A549 (cell line): ENCODE data around the gene PLEKHA8. TPM values are rescaled to one million over a fixed set of nuclear protein-coding genes. Genes with fewer than 3 reads are reported as not detected.

ENCODE experiments used
- ATAC-seq, 2 experiments: fragments of 200-7000 bp in 1 of 2; fragments of >200 bp in 1 of 2; cut with Nextera tagmentation in 1 of 2; cut with Tn5 transposase in 1 of 2; 3 replicates each; pipeline versions ENCODE4 v1.8.0 to v1.9.1; 2018 to 2020; ENCODE audit warnings: mild to moderate bottlenecking in 1 of 2, moderate library complexity in 1 of 2
- CTCF ChIA-PET: fragments of 300-600 bp; sonication (Branson Sonifier 250); formaldehyde crosslinking; extraction: SDS; loops from one replicate; lab custom pipeline; 2021; ENCODE audit warnings: antibody characterized with exemption, inconsistent platforms; lab: Yijun Ruan, JAX
- POLR2A ChIA-PET: fragments of 350-600 bp; formaldehyde crosslinking; extraction: SDS; loops from one replicate; lab custom pipeline; 2021; ENCODE audit warnings: antibody characterized with exemption, inconsistent platforms; lab: Yijun Ruan, JAX
- DNase-seq, 2 experiments: peaks; one replicate each; pipeline versions ENCODE4 v3.0.0 to v3.0.0-alpha.2; 2011 to 2016; ENCODE audit warnings: low read depth in 1 of 2, low spot score in 1 of 2
- FAIRE-seq: peaks from 2 replicates; lab custom pipeline; 2011; peaks lifted over from hg19 to GRCh38; lab: Jason Lieb, UNC
- H3K27ac ChIP-seq, 2 experiments: fragments of >200 bp; sonication (Bioruptor Twin); formaldehyde crosslinking; 3 replicates each; pipeline ENCODE4 v1.5.1; 2016 to 2017
- H3K4me1 ChIP-seq: fragments of >200 bp; sonication (Bioruptor Twin); formaldehyde crosslinking; 3 replicates; pipeline ENCODE4 v1.6.1; 2016
- H3K4me2 ChIP-seq: fragments of >200 bp; sonication (Bioruptor Twin); formaldehyde crosslinking; 3 replicates; pipeline ENCODE4 v1.6.1; 2016
- H3K4me3 ChIP-seq: fragments of >200 bp; sonication (Bioruptor Twin); formaldehyde crosslinking; 3 replicates; pipeline ENCODE4 v1.5.1; 2016
- H3K9me3 ChIP-seq: fragments of >200 bp; sonication (Bioruptor Twin); formaldehyde crosslinking; 3 replicates; pipeline ENCODE4 v1.6.1; 2016
- BHLHE40 ChIP-seq: IDR thresholded peaks from 2 replicates; pipeline ENCODE4 v1.6.1; 2012; ENCODE audit warnings: low read depth, low read length, inconsistent platforms
- CBX8 ChIP-seq: fragments of 200-600 bp; sonication (generic); IDR thresholded peaks from 2 replicates; pipeline ENCODE4 v1.6.1; 2016
- CTCF ChIP-seq: fragments of >200 bp; sonication (Bioruptor Twin); formaldehyde crosslinking; IDR thresholded peaks from 3 replicates; pipeline ENCODE4 v1.5.1; 2016
- EHF ChIP-seq: fragments of 250-450 bp; sonication (Bioruptor Pico); IDR thresholded peaks from 2 replicates; pipeline ENCODE4 v1.5.0; 2020; ENCODE audit warnings: mild to moderate bottlenecking
- ESRRA ChIP-seq: fragments of 150-350 bp; IDR thresholded peaks from 2 replicates; pipeline ENCODE4 v1.6.1; 2014; ENCODE audit warnings: mild to moderate bottlenecking, low read length, borderline replicate concordance
- FOSB ChIP-seq: fragments of 250-450 bp; sonication (Bioruptor Pico); IDR thresholded peaks from 2 replicates; pipeline ENCODE4 v1.5.0; 2020; ENCODE audit warnings: mild to moderate bottlenecking, moderate library complexity
- FOXS1 ChIP-seq: fragments of 250-450 bp; sonication (Bioruptor Pico); IDR thresholded peaks from 2 replicates; pipeline ENCODE4 v1.5.0; 2020; ENCODE audit warnings: mild to moderate bottlenecking, moderate library complexity
- GATA3 ChIP-seq: IDR thresholded peaks from 2 replicates; pipeline ENCODE4 v1.6.1; 2012; ENCODE audit warnings: borderline replicate concordance
- HDAC2 ChIP-seq: fragments of 200-600 bp; sonication (generic); IDR thresholded peaks from 2 replicates; pipeline ENCODE4 v1.6.1; 2016
- HEYL ChIP-seq: fragments of 250-450 bp; sonication (Bioruptor Pico); IDR thresholded peaks from 2 replicates; pipeline ENCODE4 v1.8.0; 2021; ENCODE audit warnings: mild to moderate bottlenecking, moderate library complexity
- HOXB5 ChIP-seq: fragments of 250-450 bp; sonication (Bioruptor Pico); IDR thresholded peaks from 2 replicates; pipeline ENCODE4 v1.5.0; 2020; ENCODE audit warnings: mild to moderate bottlenecking, moderate library complexity
- KDM1A ChIP-seq: fragments of 200-600 bp; sonication (generic); IDR thresholded peaks from 2 replicates; pipeline ENCODE4 v1.6.1; 2016; ENCODE audit warnings: low read depth, mild to moderate bottlenecking
- KDM5A ChIP-seq: fragments of 200-600 bp; sonication (generic); IDR thresholded peaks from 2 replicates; pipeline ENCODE4 v1.6.1; 2016; ENCODE audit warnings: antibody characterized with exemption, mild to moderate bottlenecking
- MAFK ChIP-seq: fragments of 450-650 bp; IDR thresholded peaks from 2 replicates; pipeline ENCODE4 v1.6.1; 2014; ENCODE audit not compliant: partially characterized antibody
- MYC ChIP-seq: IDR thresholded peaks from 2 replicates; pipeline ENCODE4 v1.6.1; 2012; ENCODE audit warnings: mild to moderate bottlenecking, inconsistent platforms, low read length, improper control_type of control experiment, borderline replicate concordance
- NFE2L2 ChIP-seq: fragments of 150-350 bp; conservative IDR thresholded peaks from 2 replicates; pipeline ENCODE4 v1.6.1; 2014; ENCODE audit warnings: low read length
- NPAS2 ChIP-seq: fragments of 250-450 bp; sonication (Bioruptor Pico); IDR thresholded peaks from 2 replicates; pipeline ENCODE4 v1.8.0; 2022; ENCODE audit warnings: mild to moderate bottlenecking, moderate library complexity, borderline replicate concordance
- NR3C1 ChIP-seq: fragments of >200 bp; sonication (Bioruptor Twin); formaldehyde crosslinking; IDR thresholded peaks from 3 replicates; pipeline ENCODE4 v1.6.1; 2017
- PHF8 ChIP-seq: fragments of 200-600 bp; sonication (generic); IDR thresholded peaks from 2 replicates; pipeline ENCODE4 v1.6.1; 2016; ENCODE audit warnings: low read depth, mild to moderate bottlenecking, antibody characterized with exemption, moderate library complexity, borderline replicate concordance
- POLR2AphosphoS2 ChIP-seq: conservative IDR thresholded peaks from 2 replicates; pipeline ENCODE4 v1.6.1; 2012; ENCODE audit warnings: low read length, improper control_type of control experiment, inconsistent platforms
- RARB ChIP-seq: fragments of 250-450 bp; sonication (Bioruptor Pico); IDR thresholded peaks from 2 replicates; pipeline ENCODE4 v1.8.0; 2021; ENCODE audit warnings: mild to moderate bottlenecking, moderate library complexity
- RNF2 ChIP-seq: fragments of 200-600 bp; sonication (generic); IDR thresholded peaks from 2 replicates; pipeline ENCODE4 v1.6.1; 2016; ENCODE audit warnings: low read depth, mild to moderate bottlenecking, antibody characterized with exemption, moderate library complexity, borderline replicate concordance
- SREBF2 ChIP-seq: fragments of 450-650 bp; IDR thresholded peaks from 2 replicates; pipeline ENCODE4 v1.6.1; 2014; ENCODE audit warnings: mild to moderate bottlenecking, moderate library complexity
- TP53 ChIP-seq: fragments of 250-450 bp; sonication (Bioruptor Pico); IDR thresholded peaks from 2 replicates; pipeline ENCODE4 v1.5.0; 2021; ENCODE audit warnings: mild to moderate bottlenecking, moderate library complexity
- ZFP36 ChIP-seq: fragments of 450-650 bp; IDR thresholded peaks from 2 replicates; pipeline ENCODE4 v1.6.1; 2014; ENCODE audit warnings: borderline replicate concordance; ENCODE audit not compliant: partially characterized antibody
- WGBS: methylation state at CpG from one replicate; pipeline ENCODE4 v1.1.6; 2017; ENCODE audit errors: missing lambda C conversion rate; 5-methylcytosine and 5-hydroxymethylcytosine counted together
- polyA plus RNA-seq, 4 experiments: library from polyadenylated mRNA; depleted of rRNA in 3 of 4; stranded (reverse); fragments of >200 nt; fragmentation: RNase III in 1 of 4; extraction: RNeasy Plus Mini Kit Qiagen cat#74134 plus additional on column Dnase treatment in 1 of 4; gene quantifications; 2 replicates in 3 of 4; 3 replicates in 1 of 4; pipeline ENCODE4 v1.2.3, GENCODE V29; 2011 to 2017
- TF ChIP-seq, protein P1 (sequence below): fragments of >200 bp; sonication (Bioruptor Twin); formaldehyde crosslinking; IDR thresholded peaks from 3 replicates; pipeline ENCODE4 v1.6.1; 2016
- TF ChIP-seq, protein P2 (sequence below): IDR thresholded peaks from 2 replicates; pipeline ENCODE4 v1.6.1; 2012
- TF ChIP-seq, protein P3 (sequence below): fragments of 250-450 bp; sonication (Bioruptor Pico); IDR thresholded peaks from 2 replicates; pipeline ENCODE4 v1.5.0; 2021; ENCODE audit warnings: mild to moderate bottlenecking, moderate library complexity, borderline replicate concordance
- TF ChIP-seq, protein P4 (sequence below): IDR thresholded peaks from 2 replicates; pipeline ENCODE4 v1.6.1; 2012; ENCODE audit warnings: low read depth, borderline replicate concordance

Gene PLEKHA8
- polyA plus RNA-seq, 2 of the 4 experiments (the other 2 are of a cell fraction): 5.9 to 10.9 TPM

GRCh38 chr7:30157204-30157603, 129.0 kb downstream of the PLEKHA8 start:
- TF ChIP-seq GATA3 (no peak), FOXS1 (no peak), CTCF (no peak), HEYL (CRISPR knock-in tag) (no peak), ZFP36 (no peak), MYC (no peak), CBX8 (no peak), KDM5A (no peak), NFE2L2 (no peak), FOSB (CRISPR knock-in tag) (no peak), HOXB5 (CRISPR knock-in tag) (no peak), BHLHE40 (no peak), KDM1A (no peak), SREBF2 (no peak), EHF (CRISPR knock-in tag) (no peak)
- TF ChIP-seq, protein P1, sequence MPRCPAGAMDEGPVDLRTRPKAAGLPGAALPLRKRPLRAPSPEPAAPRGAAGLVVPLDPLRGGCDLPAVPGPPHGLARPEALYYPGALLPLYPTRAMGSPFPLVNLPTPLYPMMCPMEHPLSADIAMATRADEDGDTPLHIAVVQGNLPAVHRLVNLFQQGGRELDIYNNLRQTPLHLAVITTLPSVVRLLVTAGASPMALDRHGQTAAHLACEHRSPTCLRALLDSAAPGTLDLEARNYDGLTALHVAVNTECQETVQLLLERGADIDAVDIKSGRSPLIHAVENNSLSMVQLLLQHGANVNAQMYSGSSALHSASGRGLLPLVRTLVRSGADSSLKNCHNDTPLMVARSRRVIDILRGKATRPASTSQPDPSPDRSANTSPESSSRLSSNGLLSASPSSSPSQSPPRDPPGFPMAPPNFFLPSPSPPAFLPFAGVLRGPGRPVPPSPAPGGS: no peak
- TF ChIP-seq, protein P2, sequence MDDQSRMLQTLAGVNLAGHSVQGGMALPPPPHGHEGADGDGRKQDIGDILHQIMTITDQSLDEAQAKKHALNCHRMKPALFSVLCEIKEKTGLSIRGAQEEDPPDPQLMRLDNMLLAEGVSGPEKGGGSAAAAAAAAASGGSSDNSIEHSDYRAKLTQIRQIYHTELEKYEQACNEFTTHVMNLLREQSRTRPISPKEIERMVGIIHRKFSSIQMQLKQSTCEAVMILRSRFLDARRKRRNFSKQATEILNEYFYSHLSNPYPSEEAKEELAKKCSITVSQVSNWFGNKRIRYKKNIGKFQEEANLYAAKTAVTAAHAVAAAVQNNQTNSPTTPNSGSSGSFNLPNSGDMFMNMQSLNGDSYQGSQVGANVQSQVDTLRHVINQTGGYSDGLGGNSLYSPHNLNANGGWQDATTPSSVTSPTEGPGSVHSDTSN: no peak
- TF ChIP-seq, protein P3, sequence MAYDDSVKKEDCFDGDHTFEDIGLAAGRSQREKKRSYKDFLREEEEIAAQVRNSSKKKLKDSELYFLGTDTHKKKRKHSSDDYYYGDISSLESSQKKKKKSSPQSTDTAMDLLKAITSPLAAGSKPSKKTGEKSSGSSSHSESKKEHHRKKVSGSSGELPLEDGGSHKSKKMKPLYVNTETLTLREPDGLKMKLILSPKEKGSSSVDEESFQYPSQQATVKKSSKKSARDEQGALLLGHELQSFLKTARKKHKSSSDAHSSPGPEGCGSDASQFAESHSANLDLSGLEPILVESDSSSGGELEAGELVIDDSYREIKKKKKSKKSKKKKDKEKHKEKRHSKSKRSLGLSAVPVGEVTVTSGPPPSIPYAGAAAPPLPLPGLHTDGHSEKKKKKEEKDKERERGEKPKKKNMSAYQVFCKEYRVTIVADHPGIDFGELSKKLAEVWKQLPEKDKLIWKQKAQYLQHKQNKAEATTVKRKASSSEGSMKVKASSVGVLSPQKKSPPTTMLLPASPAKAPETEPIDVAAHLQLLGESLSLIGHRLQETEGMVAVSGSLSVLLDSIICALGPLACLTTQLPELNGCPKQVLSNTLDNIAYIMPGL (CRISPR knock-in tag): no peak
- Histone ChIP-seq H3K4me1 (peaks cover 7% of the 10 kb centered on the region; the same call in 2 of the 3 replicates), H3K9me3 (no peaks in the 10 kb centered on the region), H3K4me3 (no peak overlapping the region), H3K27ac (no peak overlapping the region), H3K4me2 (no peak overlapping the region)
- ATAC-seq (no peak), FAIRE-seq (no peak), DNase-seq (no peak)
- ChIA-PET CTCF (interaction anchor here (1.2 to 1.5 kb wide), 3 partner anchors 14 to 402 kb away, joined by 3 to 4 read pairs (median 3); no protein-coding TSS in a partner anchor), POLR2A (no interaction called here)
- 91% methylated on average over 9 of the region's 9 CpGs for WGBS

DNA sequence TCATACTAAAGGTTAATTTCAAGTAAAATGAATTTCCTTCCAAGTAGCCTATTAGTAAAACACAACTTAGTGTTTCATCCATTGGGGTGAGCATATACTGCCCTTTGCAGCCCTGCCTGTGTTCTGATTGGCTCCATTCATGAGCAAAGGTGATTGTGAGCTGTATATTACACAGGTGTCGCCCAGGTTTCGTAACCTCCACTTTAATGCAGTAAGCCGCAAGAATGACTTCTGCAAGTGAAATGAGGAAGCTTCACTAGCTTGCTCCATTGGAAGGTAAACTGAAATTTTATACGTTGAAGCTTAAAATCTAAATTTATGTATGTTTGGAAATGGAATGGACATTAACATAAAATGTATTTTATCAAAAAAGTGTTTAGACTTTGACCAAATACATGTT, 131.0 kb downstream of the PLEKHA8 start:
- POLR2A ChIA-PET: no interaction called here
- Histone ChIP-seq H3K4me2 (no peak overlapping the region), H3K27ac (no peak overlapping the region), H3K9me3 (no peaks in the 10 kb centered on the region), H3K4me1 (peaks cover 22% of the 10 kb centered on the region), H3K4me3 (no peak overlapping the region)
- DNase-seq (no peak), FAIRE-seq (no peak), ATAC-seq (no peak)
- 91% methylated on average over 4 of the region's 4 CpGs for WGBS
- CTCF ChIA-PET: interaction anchor here (1.0 to 1.3 kb wide), 2 partner anchors 12 to 117 kb away, joined by 3 to 4 read pairs; no protein-coding TSS in a partner anchor
- TF ChIP-seq TP53 (CRISPR knock-in tag) (no peak), FOXS1 (no peak), POLR2AphosphoS2 (no peak), CBX8 (no peak), MYC (no peak), RARB (CRISPR knock-in tag) (no peak), BHLHE40 (no peak), NR3C1 (no peak), RNF2 (no peak), SREBF2 (no peak), MAFK (no peak), ESRRA (no peak), HEYL (CRISPR knock-in tag) (no peak), PHF8 (no peak), NPAS2 (no peak), HDAC2 (no peak), KDM1A (no peak), EHF (CRISPR knock-in tag) (no peak)
- TF ChIP-seq, protein P4, sequence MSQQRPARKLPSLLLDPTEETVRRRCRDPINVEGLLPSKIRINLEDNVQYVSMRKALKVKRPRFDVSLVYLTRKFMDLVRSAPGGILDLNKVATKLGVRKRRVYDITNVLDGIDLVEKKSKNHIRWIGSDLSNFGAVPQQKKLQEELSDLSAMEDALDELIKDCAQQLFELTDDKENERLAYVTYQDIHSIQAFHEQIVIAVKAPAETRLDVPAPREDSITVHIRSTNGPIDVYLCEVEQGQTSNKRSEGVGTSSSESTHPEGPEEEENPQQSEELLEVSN: no peak
